ENCODE data around the gene PLCG2. TPM values are rescaled to one million over a fixed set of nuclear protein-coding genes. Genes with fewer than 3 reads are reported as not detected.

PLCG2 gene
- total and polyA plus RNA-seq, 2 experiments from 2014 or later, result 0.39 TPM; not detected in 1

GRCh38 chr16:81744385-81744784, 34.7 kb upstream of the PLCG2 start:
- Histone ChIP-seq H3K27ac (no peak overlapping the region), H3K4me2 (ENCODE audit: unreplicated experiment) (no peak overlapping the region), H3K9me3 (ENCODE audit: low read depth) (no peaks in the 10 kb centered on the region), H3K36me3 (ENCODE audit: low read depth) (no peaks in the 10 kb centered on the region), H3K27me3 (replicated peaks; ENCODE audit: insufficient read depth) (no peaks in the 10 kb centered on the region), H3K9ac (no peak overlapping the region), H3K4me3 (no peak overlapping the region), H3F3A (ENCODE audit: insufficient read depth) (no peaks in the 10 kb centered on the region), H4K20me1 (ENCODE audit: insufficient read depth) (no peaks in the 10 kb centered on the region), H3K9me2 (ENCODE audit: insufficient read depth) (no peaks in the 10 kb centered on the region), H3K4me1 (ENCODE audit: insufficient read depth) (no peaks in the 10 kb centered on the region), H2AFZ (no peak overlapping the region), H3K79me2 (ENCODE audit: insufficient read depth) (no peaks in the 10 kb centered on the region)
- 79 to 83% methylated on average over 4 of the region's 4 CpGs for WGBS, 2 experiments (ENCODE audit: low coverage in 1 of 2, low lambda C conversion rate in 2 of 2, missing lambda C conversion rate in 2 of 2)
- in situ Hi-C loops (cut with MboI), result loop anchor here (25.0 kb wide), 1 partner anchor 707 kb away; the partner anchor contains the start of gene ATMIN
- TF ChIP-seq EZH2phosphoT487 (IDR thresholded peaks at IDR 0.05; ENCODE audit: insufficient read depth, low read depth), result no peak
- no peak for TF ChIP-seq EZH2 (IDR thresholded peaks at IDR 0.05; ENCODE audit: insufficient read depth, poor library complexity, severe bottlenecking)
- no peak for DNase-seq

- Histone ChIP-seq H3K4me1 (ENCODE audit: insufficient read depth) (no peaks in the 10 kb centered on the region), H3K36me3 (ENCODE audit: low read depth) (no peaks in the 10 kb centered on the region), H3K4me3 (no peak overlapping the region), H3K9me3 (ENCODE audit: low read depth) (no peaks in the 10 kb centered on the region), H3K9me2 (ENCODE audit: insufficient read depth) (no peaks in the 10 kb centered on the region), H3K9ac (no peak overlapping the region), H3K4me2 (ENCODE audit: unreplicated experiment) (no peak overlapping the region), H2AFZ (peak overlapping the region; percentile 100; the same call in 1 of the 2 replicates), H3K27ac (no peak overlapping the region), H3F3A (ENCODE audit: insufficient read depth) (no peaks in the 10 kb centered on the region), H3K79me2 (ENCODE audit: insufficient read depth) (no peaks in the 10 kb centered on the region), H4K20me1 (ENCODE audit: insufficient read depth) (no peaks in the 10 kb centered on the region), H3K27me3 (replicated peaks; ENCODE audit: insufficient read depth) (no peaks in the 10 kb centered on the region)
- WGBS, 2 experiments (ENCODE audit: low coverage in 1 of 2, low lambda C conversion rate in 2 of 2, missing lambda C conversion rate in 2 of 2), result 67 to 85% methylated on average over 4 of the region's 4 CpGs
- no peak for TF ChIP-seq EZH2phosphoT487 (IDR thresholded peaks at IDR 0.05; ENCODE audit: insufficient read depth, low read depth)
- no peak for TF ChIP-seq EZH2 (IDR thresholded peaks at IDR 0.05; ENCODE audit: insufficient read depth, poor library complexity, severe bottlenecking)
- no peak for DNase-seq
- in situ Hi-C loops (cut with MboI), result loop anchor here (25.0 kb wide), 1 partner anchor 708 kb away; the partner anchor contains the start of gene ATMIN
Observed at GRCh38 chr16:81744911-81745310, 34.2 kb upstream of the PLCG2 start.

- no peak overlapping the region for H3K27ac ChIP-seq
- in situ Hi-C loops (cut with MboI), result loop anchor here (25.0 kb wide), 1 partner anchor 709 kb away; the partner anchor contains the start of gene ATMIN
- no peak for TF ChIP-seq EZH2 (IDR thresholded peaks at IDR 0.05; ENCODE audit: insufficient read depth, poor library complexity, severe bottlenecking)
- no peak for TF ChIP-seq EZH2phosphoT487 (IDR thresholded peaks at IDR 0.05; ENCODE audit: insufficient read depth, low read depth)
- H4K20me1 ChIP-seq (ENCODE audit: insufficient read depth), result no peaks in the 10 kb centered on the region
- H3K79me2 ChIP-seq (ENCODE audit: insufficient read depth), result no peaks in the 10 kb centered on the region
- H3K4me3 ChIP-seq, result peak overlapping the region; percentile 71
- no peaks in the 10 kb centered on the region for H3F3A ChIP-seq (ENCODE audit: insufficient read depth)
- H3K9me3 ChIP-seq (ENCODE audit: low read depth), result no peaks in the 10 kb centered on the region
- H3K9me2 ChIP-seq (ENCODE audit: insufficient read depth), result no peaks in the 10 kb centered on the region
- WGBS, 2 experiments (ENCODE audit: low coverage in 1 of 2, low lambda C conversion rate in 2 of 2, missing lambda C conversion rate in 2 of 2), result 17 to 18% methylated on average over 33 of the region's 33 CpGs
- peak overlapping the region; percentile 76 for H3K4me2 ChIP-seq (ENCODE audit: unreplicated experiment)
- peak overlapping the region; percentile 39; the same call in 1 of the 2 replicates for H3K9ac ChIP-seq
- peak overlapping the region; percentile 100 for H2AFZ ChIP-seq
- peak; percentile 70 for DNase-seq
- no peaks in the 10 kb centered on the region for H3K36me3 ChIP-seq (ENCODE audit: low read depth)
- H3K4me1 ChIP-seq (ENCODE audit: insufficient read depth), result no peaks in the 10 kb centered on the region
- H3K27me3 ChIP-seq (replicated peaks; ENCODE audit: insufficient read depth), result no peaks in the 10 kb centered on the region
Observed at GRCh38 chr16:81745704-81746558, 33.2 kb upstream of the PLCG2 start.

GRCh38 chr16:81746566-81746965, 32.5 kb upstream of the PLCG2 start:
- H4K20me1 ChIP-seq (ENCODE audit: insufficient read depth), result no peaks in the 10 kb centered on the region
- no peaks in the 10 kb centered on the region for H3K27me3 ChIP-seq (replicated peaks; ENCODE audit: insufficient read depth)
- no peaks in the 10 kb centered on the region for H3K4me1 ChIP-seq (ENCODE audit: insufficient read depth)
- peak overlapping the region; percentile 100 for H2AFZ ChIP-seq
- no peak overlapping the region for H3K9ac ChIP-seq
- H3K4me2 ChIP-seq (ENCODE audit: unreplicated experiment), result peak overlapping the region; percentile 76
- no peak overlapping the region for H3K27ac ChIP-seq
- 24 to 28% methylated on average over 5 of the region's 5 CpGs for WGBS, 2 experiments (ENCODE audit: low coverage in 1 of 2, low lambda C conversion rate in 2 of 2, missing lambda C conversion rate in 2 of 2)
- peak overlapping the region; percentile 71 for H3K4me3 ChIP-seq
- no peaks in the 10 kb centered on the region for H3K9me3 ChIP-seq (ENCODE audit: low read depth)
- no peaks in the 10 kb centered on the region for H3K36me3 ChIP-seq (ENCODE audit: low read depth)
- DNase-seq, result no peak
- no peaks in the 10 kb centered on the region for H3K9me2 ChIP-seq (ENCODE audit: insufficient read depth)
- H3K79me2 ChIP-seq (ENCODE audit: insufficient read depth), result no peaks in the 10 kb centered on the region
- no peaks in the 10 kb centered on the region for H3F3A ChIP-seq (ENCODE audit: insufficient read depth)
- in situ Hi-C loops (cut with MboI), result loop anchor here (25.0 kb wide), 1 partner anchor 709 kb away; the partner anchor contains the start of gene ATMIN
- TF ChIP-seq EZH2 (IDR thresholded peaks at IDR 0.05; ENCODE audit: insufficient read depth, poor library complexity, severe bottlenecking), result no peak

All from GM23248 (cell line).